Amygdala (tissue), 56 donors: ENCODE measurements around the gene ZDHHC11.
A peak's percentile ranks its signal among the peaks of the same experiment; 100 is the strongest.
"Not testable (repeated sequence)": the region's sequence is repeated elsewhere in the genome, so short reads cannot be mapped to it uniquely, and the experiment has no call there.

Source experiments
- DNase-seq, 56 donors: peaks; one replicate each; lab custom pipeline; 2025; lab: John Stamatoyannopoulos, UW

Gene ZDHHC11

DNA sequence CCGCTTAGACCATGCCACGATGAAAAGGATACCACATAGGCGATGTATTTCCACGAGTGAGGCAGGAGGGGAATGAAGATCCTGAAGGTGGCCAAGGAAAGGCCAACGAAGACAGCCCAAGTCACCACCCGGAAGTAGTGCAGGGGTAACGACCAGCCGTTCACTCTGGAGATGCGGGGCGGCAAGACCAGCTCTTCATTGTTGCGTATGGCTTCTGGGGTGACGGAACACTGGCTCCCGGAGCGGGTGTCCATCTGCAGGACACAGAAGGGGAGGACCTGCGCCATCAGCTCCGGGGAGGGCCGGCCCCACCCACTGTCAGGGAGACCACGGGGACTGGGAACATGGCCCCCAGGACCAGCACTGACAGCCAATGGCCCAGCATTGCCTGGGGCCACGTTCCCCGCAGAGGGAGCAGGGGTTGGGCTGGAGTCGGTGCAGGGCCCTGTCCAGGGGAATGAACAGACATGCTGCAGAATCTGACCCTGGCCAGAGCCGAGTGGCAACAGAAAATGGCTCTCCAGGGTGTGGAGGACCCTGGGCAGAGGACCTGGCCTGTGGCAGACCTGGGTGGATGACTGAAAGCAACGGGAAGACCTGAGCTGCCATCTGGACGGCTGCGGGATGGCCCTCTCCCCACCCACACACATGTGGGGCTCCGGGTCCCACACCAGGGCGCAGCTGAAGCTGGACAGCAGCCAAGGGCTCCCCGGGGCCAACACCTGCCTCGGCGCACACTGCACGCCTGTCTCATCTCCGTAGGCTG, 83.9 kb downstream of the ZDHHC11 start:
- DNase-seq = peak in 1 of 56 donors; percentile 54

GRCh38 chr5:765948-766631, 84.7 kb downstream of the ZDHHC11 start:
- DNase-seq = no peak

GRCh38 chr5:763998-764781, 86.6 kb downstream of the ZDHHC11 start:
- no peak for DNase-seq

GRCh38 chr5:763397-763796, 87.4 kb downstream of the ZDHHC11 start:
- no peak for DNase-seq

DNA sequence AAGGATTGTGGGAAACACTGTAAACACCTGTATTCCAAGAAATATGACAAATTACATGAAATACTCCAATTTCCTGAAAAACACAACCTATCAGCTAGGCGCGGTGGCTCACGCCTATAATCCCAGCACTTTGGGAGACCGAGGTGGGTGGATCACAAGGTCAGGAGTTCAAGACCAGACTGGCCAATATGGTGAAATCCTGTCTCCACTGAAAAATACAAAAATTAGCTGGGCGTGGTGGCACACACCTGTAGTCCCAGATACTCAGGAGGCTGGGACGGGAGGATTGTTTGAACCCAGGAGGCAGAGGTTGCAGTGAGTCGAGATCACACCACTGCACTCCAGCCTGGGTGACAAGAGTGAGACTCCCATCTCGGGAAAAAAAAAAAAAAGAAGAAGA, 87.8 kb downstream of the ZDHHC11 start:
- not testable (repeated sequence) for DNase-seq

DNA sequence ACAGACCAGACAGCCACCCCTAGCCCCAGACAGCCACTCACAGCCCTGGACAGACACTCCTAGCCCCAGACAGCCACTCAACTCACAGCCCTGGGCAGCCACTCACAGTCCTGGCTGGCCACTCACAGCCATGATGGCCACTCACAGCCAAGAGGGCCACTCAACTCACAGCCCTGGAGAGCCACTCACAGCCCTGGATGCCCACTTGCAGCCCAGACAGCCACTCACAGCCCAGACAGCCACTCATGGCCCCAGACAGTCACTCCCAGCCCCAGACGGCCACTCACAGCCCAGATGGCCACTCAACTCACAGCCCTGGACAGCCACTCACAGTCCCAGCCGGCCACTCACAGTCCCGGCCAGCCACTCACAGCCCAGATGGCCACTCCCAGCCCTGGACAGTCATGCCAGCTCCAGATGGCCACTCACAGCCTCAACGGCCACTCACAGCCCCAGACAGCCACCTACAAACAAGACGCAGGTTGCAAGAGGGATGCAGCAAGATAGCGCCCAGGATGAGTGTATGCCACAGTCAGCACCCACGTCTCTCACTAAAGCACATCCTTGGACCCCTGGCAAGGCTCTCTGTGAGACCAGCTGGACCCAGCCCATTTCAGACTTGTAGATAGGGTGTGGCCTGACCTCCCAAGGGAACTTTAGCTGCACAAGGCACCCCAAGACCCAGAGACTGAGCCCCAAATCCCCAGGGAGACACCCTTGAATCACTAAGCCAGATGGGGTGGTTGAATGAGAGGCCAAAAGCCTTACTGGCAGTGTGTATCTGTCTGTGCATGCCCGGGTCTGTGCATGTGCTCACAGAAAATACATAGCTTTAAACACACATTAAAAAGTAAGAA, 88.7 kb downstream of the ZDHHC11 start:
- peak in 31 of 56 donors; percentile 23 to 86 (median 65) for DNase-seq

- DNase-seq = no peak
These were observed 89.6 kb downstream of the ZDHHC11 start for GRCh38 chr5:761059-761771.

DNA sequence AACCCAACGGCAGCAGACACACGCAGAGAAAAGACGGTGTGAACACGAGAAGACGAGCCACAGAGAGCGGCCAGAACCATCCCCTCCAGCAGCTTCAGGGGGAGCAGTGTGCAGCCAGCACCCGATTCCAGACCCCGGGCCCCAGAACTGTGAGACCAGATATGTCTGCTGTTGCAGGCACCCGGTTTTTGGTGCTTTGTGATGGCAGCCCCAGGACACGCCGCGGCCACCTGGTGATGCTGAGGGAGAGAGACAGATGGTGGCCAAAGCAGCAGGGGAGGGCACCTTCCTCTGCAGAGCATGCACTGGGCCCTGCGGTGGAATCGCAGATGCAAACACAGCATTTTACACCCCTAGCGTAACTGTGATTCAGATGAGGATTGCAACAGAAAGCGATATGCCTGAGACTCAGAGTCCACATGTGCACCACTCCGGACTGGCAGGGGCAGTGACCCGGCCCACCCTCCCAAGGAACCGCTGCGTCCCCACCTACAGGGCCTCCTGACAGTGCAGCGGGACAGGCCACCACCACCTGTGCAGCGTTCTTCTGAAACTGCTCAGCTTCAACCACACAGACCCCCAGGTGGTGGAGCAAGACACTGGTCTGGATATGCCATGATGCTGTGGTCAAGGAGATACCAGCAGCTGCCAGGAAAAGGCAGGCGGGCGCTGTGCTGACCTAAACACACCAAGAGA, 90.3 kb downstream of the ZDHHC11 start:
- DNase-seq = no peak

DNA sequence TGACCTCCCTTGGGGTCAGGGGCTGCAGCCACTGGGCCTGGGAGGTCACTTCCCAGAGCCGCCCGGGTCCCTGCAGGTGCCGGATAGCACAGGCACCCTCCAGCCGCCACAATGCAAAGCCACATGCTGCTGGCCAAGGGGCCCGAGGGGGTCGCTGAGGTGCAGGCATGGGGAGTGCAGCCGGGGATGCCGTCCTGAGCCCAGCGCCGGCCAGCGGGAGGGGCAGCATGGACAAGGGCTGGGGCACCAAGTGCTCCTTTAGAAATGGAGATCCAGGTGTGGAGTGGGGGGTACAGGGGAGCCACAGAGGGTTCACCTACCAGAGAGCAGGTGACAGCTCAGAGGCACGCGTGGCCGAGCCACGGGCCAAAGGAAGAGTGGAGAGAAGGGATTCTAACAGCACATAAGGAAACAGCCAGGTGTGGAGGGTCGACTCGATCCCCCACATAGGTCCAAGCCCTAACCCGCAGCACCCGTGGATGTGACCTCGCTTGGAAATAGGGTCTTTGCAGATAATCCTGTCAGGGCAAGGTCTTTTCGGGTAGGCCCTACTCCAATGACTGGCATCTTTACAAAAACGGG, 90.9 kb downstream of the ZDHHC11 start:
- no peak for DNase-seq

GRCh38 chr5:759111-759751, 91.6 kb downstream of the ZDHHC11 start:
- DNase-seq = no peak

GRCh38 chr5:758698-759053, 92.1 kb downstream of the ZDHHC11 start:
- DNase-seq = no peak

DNA sequence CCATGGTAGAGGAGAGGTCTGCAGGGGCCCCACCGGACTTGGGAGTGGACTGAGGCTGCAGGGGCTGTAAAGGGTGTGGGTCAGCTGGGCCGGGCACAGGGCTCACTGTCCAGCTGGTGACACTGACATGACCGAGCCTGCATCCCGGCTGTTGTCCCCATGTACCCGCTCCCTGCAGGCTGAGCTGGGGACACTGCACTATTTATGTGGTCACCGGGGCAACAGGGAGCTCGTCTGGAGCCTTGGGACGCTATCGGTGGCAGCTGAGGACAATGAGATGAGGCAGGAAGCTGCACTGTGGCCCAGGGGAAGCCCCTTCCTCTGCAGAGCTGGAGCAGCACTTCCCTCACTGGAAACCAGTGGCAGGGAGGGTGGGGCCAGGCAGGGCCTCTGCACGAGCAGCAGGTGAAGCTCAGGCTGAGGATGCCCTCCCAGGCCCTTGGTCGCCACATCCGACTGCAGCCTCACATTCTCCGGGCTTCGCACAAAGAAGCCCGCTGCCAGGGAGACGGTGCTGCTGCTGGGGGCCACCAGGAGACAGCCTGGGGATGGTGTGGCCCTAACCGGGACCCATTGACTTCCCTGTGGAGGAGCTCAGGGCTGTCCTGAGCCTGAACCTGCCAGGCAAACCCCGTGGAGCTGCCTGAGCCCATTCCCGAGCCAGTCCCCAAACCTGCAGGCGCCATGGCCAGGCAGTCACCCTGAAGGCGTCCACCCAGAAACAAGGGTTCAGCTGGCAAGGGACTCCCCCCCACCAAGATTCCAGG, 92.7 kb downstream of the ZDHHC11 start:
- DNase-seq = peak in 24 of 56 donors; percentile 21 to 82 (median 53)

GRCh38 chr5:757346-757930, 93.3 kb downstream of the ZDHHC11 start:
- DNase-seq = no peak

DNA sequence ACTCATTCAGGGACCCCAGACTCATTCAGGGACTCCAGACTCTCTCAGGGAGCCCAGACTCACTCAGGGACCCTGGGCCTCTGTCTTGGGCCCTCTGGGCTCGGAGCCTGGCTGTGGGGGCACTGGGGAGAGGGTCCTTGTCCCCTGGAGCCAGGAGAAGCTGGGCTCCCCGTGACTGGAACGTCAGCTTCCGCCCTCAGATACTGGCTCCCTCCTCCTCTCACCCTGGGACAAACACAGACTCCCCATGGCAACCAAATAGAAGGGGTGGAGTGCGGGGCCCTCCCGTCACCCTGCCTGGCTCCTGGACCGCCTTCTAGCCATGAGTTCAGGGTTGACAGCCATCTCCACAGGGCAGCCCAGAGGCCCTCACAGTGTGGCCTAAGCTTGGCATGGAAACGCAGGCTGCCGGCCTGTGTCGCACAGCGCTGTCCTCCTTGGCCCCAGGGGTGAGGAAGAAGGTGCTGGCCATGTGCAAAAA, 93.9 kb downstream of the ZDHHC11 start:
- DNase-seq = no peak

DNA sequence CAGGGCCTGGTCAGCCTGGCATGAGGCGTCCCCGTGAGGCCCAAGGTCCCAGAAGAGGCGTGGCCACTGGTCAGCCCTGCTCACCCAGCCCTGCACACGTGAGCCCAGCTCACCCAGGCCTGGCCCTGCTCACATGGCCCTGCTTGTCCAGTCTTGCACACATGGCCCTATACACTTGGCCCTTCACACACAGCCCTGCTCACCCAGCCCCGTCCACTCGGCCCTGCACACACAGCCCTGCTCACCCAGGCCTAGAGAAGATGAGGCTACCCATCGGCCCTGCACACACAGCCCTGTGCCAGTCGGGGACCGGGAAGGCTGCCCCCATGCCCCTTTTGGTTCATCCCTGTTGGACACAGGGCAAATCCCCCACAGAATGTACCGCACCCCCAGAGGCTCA, 94.6 kb downstream of the ZDHHC11 start:
- no peak for DNase-seq

DNA sequence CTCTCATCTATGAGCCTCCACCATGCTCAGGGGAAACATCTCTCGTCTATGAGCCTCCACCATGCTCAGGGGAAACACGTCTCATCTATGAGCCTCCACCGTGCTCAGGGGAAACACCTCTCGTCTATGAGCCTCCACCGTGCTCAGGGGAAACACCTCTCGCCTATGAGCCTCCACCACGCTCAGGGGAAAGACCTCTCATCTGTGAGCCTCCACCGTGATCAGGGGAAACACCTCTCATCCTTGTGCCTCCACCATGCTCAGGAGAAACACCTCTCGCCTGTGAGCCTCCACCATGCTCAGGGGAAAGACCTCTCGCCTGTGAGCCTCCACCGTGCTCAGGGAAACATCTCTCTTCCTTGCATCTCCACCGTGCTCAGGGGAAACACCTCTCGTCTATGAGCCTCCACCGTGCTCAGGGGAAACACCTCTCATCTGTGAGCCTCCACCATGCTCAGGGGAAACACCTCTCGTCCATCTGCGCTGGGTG, 96.6 kb downstream of the ZDHHC11 start:
- not testable (repeated sequence) for DNase-seq
